Right renal cortex interstitium (tissue), 3 donors: ENCODE measurements around the gene MCC. TPM values are rescaled to one million over a fixed set of nuclear protein-coding genes. Genes with fewer than 3 reads are reported as not detected.
"Not testable (repeated sequence)": the region's sequence is repeated elsewhere in the genome, so short reads cannot be mapped to it uniquely, and the experiment has no call there.

Source experiments
- DNase-seq, 3 donors: peaks; one replicate each; pipeline ENCODE4 v3.0.0-alpha.2; 2013; ENCODE audit warnings: low read depth in 3 of 3, low spot score in 2 of 3
- polyA plus RNA-seq, 3 donors: library from polyadenylated mRNA; unstranded; fragments of 120-200 nt; gene quantifications; one replicate each; pipeline ENCODE4 v1.2.1, GENCODE V29; 2013; ENCODE audit not compliant: insufficient read length in 3 of 3

MCC gene
- polyA plus RNA-seq, 3 donors = 27.5 to 32.1 (median 31.6) TPM

- DNase-seq = no peak
Measured at GRCh38 chr5:113099822-113100221, 388.4 kb downstream of the MCC start.

GRCh38 chr5:113098378-113098777 is 389.9 kb downstream of the MCC start:
- DNase-seq = no peak

DNA sequence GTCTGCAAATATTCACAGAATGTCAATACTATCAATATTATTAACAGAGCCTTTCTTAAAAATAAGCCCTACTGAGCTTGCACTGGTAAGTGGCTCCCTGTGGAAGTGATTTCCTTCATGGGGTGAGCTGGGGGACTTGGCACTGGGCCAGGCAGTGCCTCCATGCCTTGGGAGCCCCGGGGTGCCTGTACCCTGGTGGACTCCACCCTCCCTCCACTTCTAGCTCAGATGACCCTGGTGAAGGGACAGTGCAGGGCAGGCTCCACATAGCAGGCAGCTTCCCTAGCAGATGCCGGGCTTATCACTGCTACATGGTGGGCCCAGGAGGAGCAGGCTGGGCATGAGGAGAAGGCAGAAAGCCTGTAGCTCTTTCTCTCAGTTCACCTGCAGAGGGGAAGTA is 392.4 kb downstream of the MCC start:
- DNase-seq = no peak

DNA sequence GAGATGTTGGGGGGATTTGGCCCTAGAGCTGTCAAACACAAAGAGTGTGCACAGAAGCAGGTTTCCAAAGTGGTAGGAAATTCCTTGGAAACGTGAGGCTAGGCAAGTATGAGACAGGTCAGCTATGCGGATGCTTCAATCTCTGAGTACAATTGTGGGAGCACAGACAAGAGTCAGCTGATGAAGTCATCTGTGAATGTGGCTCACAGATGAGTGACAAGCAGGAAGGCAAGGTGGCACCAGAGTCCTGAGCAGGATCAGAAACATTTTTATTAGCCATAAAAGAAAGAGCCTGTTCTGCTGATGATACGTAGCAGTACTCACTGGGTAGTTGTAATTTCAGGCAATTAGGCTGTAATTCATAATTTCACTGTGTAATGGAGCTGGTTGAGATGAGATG is 394.7 kb downstream of the MCC start:
- no peak for DNase-seq

GRCh38 chr5:113092683-113093082 is 395.6 kb downstream of the MCC start:
- no peak for DNase-seq

DNA sequence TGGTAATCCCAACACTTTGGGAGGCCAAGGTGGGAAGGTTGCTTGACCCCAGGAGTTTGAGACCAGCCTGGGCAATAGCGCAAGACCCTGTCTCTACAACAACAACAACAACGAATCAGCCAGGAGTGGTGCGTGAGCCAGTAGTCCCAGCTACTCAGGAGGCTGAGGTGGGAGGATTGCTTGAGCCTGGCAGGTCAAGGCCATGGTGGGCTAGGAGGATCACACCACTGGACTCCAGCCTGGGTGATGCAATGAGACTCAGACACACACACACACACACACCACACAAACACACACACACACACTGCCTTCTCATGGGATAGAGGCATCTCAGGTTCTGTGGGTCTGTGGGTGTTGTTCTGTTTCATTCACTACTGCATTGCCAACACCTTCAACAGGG is 396.6 kb downstream of the MCC start:
- no peak for DNase-seq

GRCh38 chr5:113090336-113091106 is 397.7 kb downstream of the MCC start:
- DNase-seq = no peak

- DNase-seq = no peak
Measured at GRCh38 chr5:113089653-113090335, 398.5 kb downstream of the MCC start.

DNA sequence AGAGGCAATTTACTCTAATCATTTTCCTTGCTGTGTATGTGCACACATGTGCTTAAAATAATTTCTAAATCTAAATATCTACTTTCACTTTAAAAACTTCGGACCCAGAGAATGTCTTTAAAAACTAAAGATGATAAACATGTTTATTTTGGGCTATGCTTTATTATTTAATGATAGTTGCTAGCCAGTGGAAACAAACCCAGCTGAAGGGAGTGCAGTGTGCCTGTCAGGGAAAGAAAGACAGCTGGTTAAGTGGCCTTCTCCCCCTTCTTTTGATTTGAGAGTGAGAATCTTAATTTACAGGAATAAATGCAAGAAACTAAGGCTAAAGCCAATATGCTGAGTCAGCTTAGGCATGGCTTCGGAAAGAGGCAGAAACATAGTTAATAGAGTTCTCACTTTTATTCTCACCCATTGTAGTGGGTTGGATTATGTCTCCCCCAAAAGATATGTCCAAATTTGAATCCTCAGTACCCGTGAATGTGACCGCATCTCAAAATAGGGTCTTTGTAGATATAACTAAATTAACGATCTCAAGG is 400.2 kb downstream of the MCC start:
- DNase-seq = peak; percentile 31 to 52 (median 47)

DNA sequence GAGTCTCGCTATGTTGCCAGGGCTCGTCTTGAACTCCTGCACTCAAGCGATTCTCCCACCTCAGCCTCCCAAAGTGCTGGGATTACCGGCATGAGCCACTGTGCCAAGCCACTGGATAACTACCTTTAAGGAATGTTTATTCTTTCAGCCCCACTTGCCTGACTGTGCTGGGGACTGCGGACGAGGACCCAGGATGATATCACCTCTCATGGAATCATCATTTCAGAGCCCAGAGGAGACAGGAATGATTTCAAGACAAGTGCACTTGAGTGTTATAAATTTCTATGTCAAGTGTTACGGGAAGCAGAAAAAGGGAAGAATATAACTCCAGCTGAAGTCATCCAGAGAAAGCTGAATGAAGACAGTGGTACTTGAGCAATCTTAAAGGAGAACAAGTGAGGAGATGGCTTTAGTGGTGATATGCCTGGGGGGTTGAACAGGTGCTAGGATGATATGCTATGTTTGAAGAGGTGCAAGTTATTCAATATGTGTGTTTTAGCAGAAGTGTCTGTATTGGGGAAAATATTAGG is 402.3 kb downstream of the MCC start:
- no peak for DNase-seq

GRCh38 chr5:113085084-113085414 is 403.2 kb downstream of the MCC start:
- no peak for DNase-seq

DNA sequence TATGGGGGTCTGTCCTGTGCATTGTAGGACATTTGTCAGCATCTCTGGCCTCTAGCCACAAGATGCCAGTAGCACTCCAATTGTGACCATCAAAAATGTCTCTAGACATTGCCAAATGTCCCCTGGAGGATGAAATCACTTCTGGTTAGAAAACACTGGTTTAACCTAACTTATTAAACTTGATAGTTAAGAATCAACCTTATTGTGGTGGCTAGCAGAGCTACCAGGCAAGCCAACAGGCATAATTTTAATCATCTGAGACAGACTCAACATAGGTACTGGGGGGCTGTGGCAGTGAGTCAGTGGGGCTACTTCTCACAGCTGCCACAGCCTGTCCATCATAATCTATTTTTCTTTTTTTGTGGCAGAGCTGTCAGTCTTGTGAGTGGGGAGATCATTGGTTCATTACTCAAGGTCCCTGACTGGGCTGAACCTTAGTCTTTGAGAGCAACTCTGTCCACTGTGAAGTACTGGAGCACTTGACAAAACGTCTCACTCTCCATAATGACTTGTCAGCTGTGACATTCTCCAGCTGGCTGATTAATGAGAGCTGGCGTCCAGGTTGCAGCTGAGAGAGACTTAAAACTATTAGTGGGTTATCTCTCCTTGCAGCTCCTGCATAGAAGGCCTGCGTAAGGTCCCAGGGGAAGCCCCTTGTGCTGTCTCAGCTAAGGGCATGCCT is 403.7 kb downstream of the MCC start:
- DNase-seq = peak in 1 of 3 donors; percentile 39

- no peak for DNase-seq
Measured at GRCh38 chr5:113083481-113083880, 404.8 kb downstream of the MCC start.

DNA sequence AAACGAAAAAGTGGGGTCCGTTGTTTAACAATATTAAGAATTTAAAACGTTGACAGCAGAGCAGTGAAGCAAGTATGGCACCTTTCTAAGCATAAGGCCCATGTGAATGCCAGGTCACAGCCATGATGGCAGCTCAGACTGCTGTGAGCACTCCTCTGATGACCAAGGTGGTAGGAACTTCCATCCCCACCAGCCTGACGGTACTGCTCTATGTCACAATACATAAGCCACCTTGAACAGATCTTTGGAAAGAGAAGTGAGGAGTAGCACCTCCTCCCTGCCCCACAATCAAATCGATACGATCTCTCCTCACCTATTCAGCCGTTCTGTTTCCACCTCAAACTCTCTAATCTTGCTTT is 405.7 kb downstream of the MCC start:
- no peak for DNase-seq

GRCh38 chr5:113081881-113082546 is 406.2 kb downstream of the MCC start:
- no peak for DNase-seq

DNA sequence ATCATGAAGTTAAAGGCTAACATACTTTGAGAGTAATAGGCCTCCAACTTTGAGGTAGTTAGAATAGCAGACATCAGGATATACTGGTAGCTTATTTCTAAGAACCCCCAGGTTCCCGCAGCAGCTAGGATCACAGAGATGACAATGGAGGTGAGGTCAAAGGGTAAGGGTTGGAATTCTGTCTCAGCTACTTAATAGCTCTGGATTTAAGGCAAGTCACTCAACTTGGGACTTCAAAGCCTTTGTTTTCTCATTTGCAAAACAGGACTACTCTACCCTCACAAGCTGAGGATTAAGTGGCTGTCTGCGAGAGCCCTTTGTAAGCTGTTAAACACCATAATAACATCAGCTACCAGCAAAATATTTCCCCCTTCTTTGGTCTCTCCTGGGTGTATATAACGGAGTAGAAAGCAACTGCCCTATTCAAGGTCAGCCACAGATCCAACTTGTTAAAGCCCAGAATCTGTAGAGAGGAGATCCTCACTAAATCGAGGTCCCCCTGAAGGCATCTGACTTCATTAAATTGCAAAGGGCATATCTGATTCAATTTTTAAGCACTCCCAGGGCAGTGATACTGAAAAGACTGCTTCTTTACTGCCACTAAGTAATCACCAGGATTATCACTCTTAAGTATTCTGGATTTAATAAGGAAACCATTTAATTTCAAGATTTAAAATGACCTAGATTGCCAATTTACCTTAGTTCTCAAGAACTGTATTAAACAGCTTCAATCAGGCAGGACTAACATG is 407.0 kb downstream of the MCC start:
- DNase-seq = no peak

GRCh38 chr5:113076649-113077048 is 411.6 kb downstream of the MCC start:
- DNase-seq = not testable (repeated sequence)

DNA sequence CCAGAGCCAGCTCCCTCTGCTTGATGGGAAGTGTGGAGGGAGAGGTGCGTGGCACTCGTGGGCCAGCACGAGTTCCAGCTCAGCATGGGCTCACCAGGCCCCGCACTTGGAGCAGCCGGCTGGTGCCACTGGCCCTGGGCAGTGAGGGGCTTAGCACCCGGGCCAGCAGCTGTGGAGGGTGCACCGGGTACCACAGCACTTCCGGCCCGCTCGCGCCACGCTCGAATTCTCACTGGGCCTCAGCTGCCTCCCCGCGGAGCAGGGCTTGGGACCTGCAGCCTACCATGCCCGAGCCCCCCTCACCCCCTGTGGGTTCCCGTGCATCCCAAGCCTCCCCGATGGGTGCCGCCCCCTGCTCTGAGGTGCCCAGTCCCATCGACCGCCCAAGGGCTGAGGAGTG is 413.2 kb downstream of the MCC start:
- no peak for DNase-seq

- not testable (repeated sequence) for DNase-seq
Measured at GRCh38 chr5:113073629-113074034, 414.6 kb downstream of the MCC start.

GRCh38 chr5:113071401-113071800 is 416.9 kb downstream of the MCC start:
- DNase-seq = no peak
